ENCODE measurements around the gene SPRR5. TPM values are rescaled to one million over a fixed set of nuclear protein-coding genes. Genes with fewer than 3 reads are reported as not detected.

Gene SPRR5, protein sequence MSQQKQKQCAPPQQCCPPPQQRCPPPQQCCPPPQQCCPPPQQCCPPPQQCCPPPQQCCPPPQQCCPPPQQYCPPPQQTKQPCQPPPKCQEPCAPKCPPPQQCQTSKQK
- not detected in 2 replicates for total RNA-seq

- Mint-ChIP-seq H3K4me3 (no peak within 1 kb of the TSS), H3K27ac (no peak within 1 kb of the TSS), H3K4me1 (ENCODE audit: low read depth) (no peaks in the 10 kb centered on the region), H3K9me3 (no peaks in the 10 kb centered on the region), H3K27me3 (ENCODE audit: insufficient read depth) (peaks cover 7% of the 10 kb centered on the region), H3K36me3 (ENCODE audit: low read depth) (no peaks in the 10 kb centered on the region)
- DNase-seq (ENCODE audit: low spot score): no peak
- intact Hi-C loops (cut with micrococcal nuclease): no loop called here
Observed at GRCh38 chr1:152946651-152947256, at the start of gene SPRR5. Gene SPRR5 (plus strand): TSS chr1:152947206. CDS start chr1:152948555, 1,349 bp downstream.

DNA sequence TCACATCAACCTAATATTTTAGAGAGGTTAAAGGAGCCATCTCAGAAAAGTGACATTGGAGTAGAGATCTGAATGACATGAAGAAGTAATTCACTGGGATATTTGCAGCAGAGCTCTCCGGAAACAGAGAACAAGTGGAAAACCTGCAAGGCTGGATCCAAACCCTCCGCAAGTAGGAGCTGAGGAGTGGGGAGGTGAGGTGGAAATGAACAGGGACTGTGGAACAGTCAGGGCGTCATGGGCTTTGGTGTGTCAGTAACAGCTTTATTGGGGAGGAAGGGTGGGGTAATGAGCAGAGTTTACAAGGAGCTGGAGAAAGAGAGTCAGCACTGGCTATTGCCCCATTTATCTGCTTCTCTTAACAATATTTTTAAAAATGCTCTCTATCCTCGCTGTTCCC is 48.0 kb upstream of the SPRR5 start:
- no peaks in the 10 kb centered on the region for H3K4me1 Mint-ChIP-seq (ENCODE audit: low read depth)

GRCh38 chr1:152899883-152900282 is 47.1 kb upstream of the SPRR5 start:
- Mint-ChIP-seq H3K9me3 (no peaks in the 10 kb centered on the region), H3K36me3 (ENCODE audit: low read depth) (no peaks in the 10 kb centered on the region), H3K27ac (no peak overlapping the region), H3K4me3 (no peak overlapping the region), H3K27me3 (ENCODE audit: insufficient read depth) (peaks cover 10% of the 10 kb centered on the region), H3K4me1 (ENCODE audit: low read depth) (no peaks in the 10 kb centered on the region)
- DNase-seq (ENCODE audit: low spot score): no peak
- intact Hi-C loops (cut with micrococcal nuclease): no loop called here

More for the DNA sequence above, 48.0 kb upstream of the SPRR5 start:
- H3K36me3 Mint-ChIP-seq (ENCODE audit: low read depth): no peaks in the 10 kb centered on the region
- DNase-seq (ENCODE audit: low spot score): no peak
- intact Hi-C loops (cut with micrococcal nuclease): no loop called here
- no peak overlapping the region for H3K4me3 Mint-ChIP-seq
- no peaks in the 10 kb centered on the region for H3K9me3 Mint-ChIP-seq
- H3K27me3 Mint-ChIP-seq (ENCODE audit: insufficient read depth): peaks cover 15% of the 10 kb centered on the region
- no peak overlapping the region for H3K27ac Mint-ChIP-seq

DNA sequence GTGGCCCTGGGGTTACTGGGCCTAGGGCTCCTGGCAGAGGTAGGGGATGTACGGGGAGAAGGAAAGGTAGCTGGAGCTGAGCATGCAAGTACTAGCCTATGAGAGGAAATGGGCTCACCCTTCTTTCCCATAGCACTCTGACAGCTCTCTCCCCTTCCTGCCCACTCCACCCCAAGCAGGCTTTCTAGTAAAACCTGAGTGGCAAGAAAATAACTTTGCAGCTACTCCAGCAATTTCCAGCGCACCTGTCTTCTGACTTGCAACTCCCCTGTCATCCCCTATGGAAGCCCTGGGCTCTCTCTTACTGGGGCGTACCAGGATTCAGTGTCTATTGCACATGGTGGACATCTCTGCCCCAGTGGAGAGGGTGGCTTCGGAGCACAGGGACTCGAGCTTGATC is 45.4 kb upstream of the SPRR5 start:
- peaks cover 10% of the 10 kb centered on the region for H3K27me3 Mint-ChIP-seq (ENCODE audit: insufficient read depth)
- H3K9me3 Mint-ChIP-seq: no peaks in the 10 kb centered on the region
- intact Hi-C loops (cut with micrococcal nuclease): no loop called here
- H3K36me3 Mint-ChIP-seq (ENCODE audit: low read depth): no peaks in the 10 kb centered on the region
- H3K27ac Mint-ChIP-seq: no peak overlapping the region
- no peaks in the 10 kb centered on the region for H3K4me1 Mint-ChIP-seq (ENCODE audit: low read depth)
- H3K4me3 Mint-ChIP-seq: no peak overlapping the region
- no peak for DNase-seq (ENCODE audit: low spot score)

DNA sequence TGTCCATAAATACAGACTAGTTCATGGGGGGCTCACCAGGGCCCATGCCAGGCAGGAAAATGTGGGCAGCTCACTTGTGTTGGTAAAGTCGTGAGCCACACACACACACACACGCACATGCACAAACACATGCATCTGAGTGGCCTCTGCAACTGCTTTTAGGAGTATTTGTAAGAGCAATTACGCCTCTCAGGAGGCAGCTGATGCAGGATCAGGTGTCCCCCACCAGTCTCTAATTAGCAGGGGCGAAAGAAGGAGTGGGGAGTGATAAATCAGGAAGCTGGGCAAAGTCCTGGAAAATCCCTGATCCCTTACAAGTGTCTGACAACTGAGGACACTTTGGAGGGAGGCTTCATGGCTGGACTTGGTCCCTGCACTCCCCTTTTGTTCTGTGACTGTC is 44.4 kb upstream of the SPRR5 start:
- Mint-ChIP-seq H3K9me3 (no peaks in the 10 kb centered on the region), H3K4me1 (ENCODE audit: low read depth) (no peaks in the 10 kb centered on the region), H3K36me3 (ENCODE audit: low read depth) (no peaks in the 10 kb centered on the region), H3K4me3 (no peak overlapping the region), H3K27me3 (ENCODE audit: insufficient read depth) (peaks cover 7% of the 10 kb centered on the region), H3K27ac (no peak overlapping the region)
- no peak for DNase-seq (ENCODE audit: low spot score)
- intact Hi-C loops (cut with micrococcal nuclease): no loop called here

GRCh38 chr1:152904688-152905440 is 42.1 kb upstream of the SPRR5 start:
- intact Hi-C loops (cut with micrococcal nuclease): no loop called here
- Mint-ChIP-seq H3K27me3 (ENCODE audit: insufficient read depth) (peaks cover 1% of the 10 kb centered on the region), H3K4me1 (ENCODE audit: low read depth) (no peaks in the 10 kb centered on the region), H3K27ac (no peak overlapping the region), H3K4me3 (no peak overlapping the region), H3K9me3 (no peaks in the 10 kb centered on the region), H3K36me3 (ENCODE audit: low read depth) (no peaks in the 10 kb centered on the region)
- no peak for DNase-seq (ENCODE audit: low spot score)

GRCh38 chr1:152906023-152906565 is 40.9 kb upstream of the SPRR5 start:
- intact Hi-C loops (cut with micrococcal nuclease): no loop called here
- Mint-ChIP-seq H3K36me3 (ENCODE audit: low read depth) (no peaks in the 10 kb centered on the region), H3K27me3 (ENCODE audit: insufficient read depth) (no peaks in the 10 kb centered on the region), H3K4me1 (ENCODE audit: low read depth) (no peaks in the 10 kb centered on the region), H3K9me3 (no peaks in the 10 kb centered on the region), H3K27ac (no peak overlapping the region), H3K4me3 (no peak overlapping the region)
- DNase-seq (ENCODE audit: low spot score): no peak

DNA sequence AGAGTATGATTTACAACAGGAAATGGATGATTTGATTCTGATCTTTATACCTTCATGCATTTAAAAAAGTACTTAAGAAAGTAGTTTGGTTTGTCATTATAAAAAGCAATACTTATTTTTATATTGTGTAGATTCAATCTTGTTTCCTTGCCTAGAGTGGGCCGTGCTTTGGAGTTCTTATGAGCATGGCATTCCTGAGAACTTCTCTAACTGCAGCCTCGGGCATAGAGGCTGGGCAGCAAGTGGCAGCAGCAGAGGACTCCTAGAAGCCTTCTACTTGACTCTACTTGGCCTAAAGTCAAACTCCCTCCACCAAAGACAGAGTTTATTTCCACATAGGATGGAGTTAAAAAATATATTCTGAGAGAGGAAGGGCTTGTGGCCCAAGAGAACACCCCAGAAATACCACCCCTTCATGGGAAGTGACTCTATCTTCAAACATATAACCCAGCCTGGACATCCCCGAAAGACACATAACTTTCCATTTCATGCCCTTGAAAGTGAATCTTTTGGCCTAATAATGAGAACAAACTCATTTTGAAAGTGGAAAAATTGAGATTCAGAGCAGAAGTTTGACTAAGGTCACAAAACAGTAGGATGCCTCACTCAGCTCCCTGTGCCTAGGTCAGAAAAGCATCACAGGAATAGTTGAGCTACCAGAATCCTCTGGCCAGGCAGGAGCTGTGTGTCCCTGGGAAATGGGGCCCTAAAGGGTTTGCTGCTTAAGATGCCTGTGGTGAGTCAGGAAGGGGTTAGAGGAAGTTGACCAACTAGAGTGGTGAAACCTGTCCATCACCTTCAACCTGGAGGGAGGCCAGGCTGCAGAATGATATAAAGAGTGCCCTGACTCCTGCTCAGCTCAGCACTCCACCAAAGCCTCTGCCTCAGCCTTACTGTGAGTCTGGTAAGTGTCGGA is 39.1 kb upstream of the SPRR5 start, which contains the start of gene IVL:
Gene IVL, plus strand, starts transcription at position 861 of the 916 bp plus-strand sequence. CDS start 1,252 bp downstream, outside the sequence.
- H3K27me3 Mint-ChIP-seq (ENCODE audit: insufficient read depth): peaks cover 4% of the 10 kb centered on the region
- H3K4me1 Mint-ChIP-seq (ENCODE audit: low read depth): no peaks in the 10 kb centered on the region
- intact Hi-C loops (cut with micrococcal nuclease): no loop called here
- H3K4me3 Mint-ChIP-seq: no peak within 1 kb of the TSS
- DNase-seq (ENCODE audit: low spot score): no peak
- H3K36me3 Mint-ChIP-seq (ENCODE audit: low read depth): no peaks in the 10 kb centered on the region
- no peak within 1 kb of the TSS for H3K27ac Mint-ChIP-seq
- H3K9me3 Mint-ChIP-seq: no peaks in the 10 kb centered on the region

- Mint-ChIP-seq H3K36me3 (ENCODE audit: low read depth) (no peaks in the 10 kb centered on the region), H3K4me1 (ENCODE audit: low read depth) (no peaks in the 10 kb centered on the region), H3K4me3 (no peak overlapping the region), H3K27ac (no peak overlapping the region), H3K27me3 (ENCODE audit: insufficient read depth) (peaks cover 6% of the 10 kb centered on the region), H3K9me3 (no peaks in the 10 kb centered on the region)
- intact Hi-C loops (cut with micrococcal nuclease): no loop called here
- DNase-seq (ENCODE audit: low spot score): no peak
Observed at GRCh38 chr1:152909206-152909605, 37.8 kb upstream of the SPRR5 start.

DNA sequence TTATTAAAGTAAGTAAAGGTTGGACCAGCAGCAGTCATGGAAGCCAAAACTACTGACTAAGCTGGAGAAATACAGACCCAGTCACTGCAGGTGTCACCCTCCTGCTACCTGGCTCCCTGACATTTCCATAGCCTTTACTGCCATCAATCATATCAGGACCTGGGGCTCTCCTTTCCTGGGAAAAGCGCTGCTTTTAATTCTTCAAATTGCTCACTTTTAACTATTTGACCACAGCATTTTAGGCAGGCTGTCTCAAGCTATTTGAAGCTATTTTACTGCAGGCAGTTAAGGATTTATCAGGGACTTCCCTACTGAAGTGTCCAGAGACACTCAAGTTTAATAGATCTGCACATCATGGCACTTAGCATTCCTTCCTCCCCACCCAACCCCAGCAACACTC is 34.5 kb upstream of the SPRR5 start:
- no peaks in the 10 kb centered on the region for H3K36me3 Mint-ChIP-seq (ENCODE audit: low read depth)

GRCh38 chr1:152912900-152913299 is 34.1 kb upstream of the SPRR5 start:
- Mint-ChIP-seq H3K36me3 (ENCODE audit: low read depth) (no peaks in the 10 kb centered on the region), H3K4me3 (no peak overlapping the region), H3K4me1 (ENCODE audit: low read depth) (no peaks in the 10 kb centered on the region), H3K27me3 (ENCODE audit: insufficient read depth) (peaks cover 12% of the 10 kb centered on the region), H3K27ac (no peak overlapping the region), H3K9me3 (no peaks in the 10 kb centered on the region)
- intact Hi-C loops (cut with micrococcal nuclease): no loop called here
- DNase-seq (ENCODE audit: low spot score): no peak

More for the DNA sequence above, 34.5 kb upstream of the SPRR5 start:
- Mint-ChIP-seq H3K4me3 (no peak overlapping the region), H3K27me3 (ENCODE audit: insufficient read depth) (peaks cover 12% of the 10 kb centered on the region), H3K9me3 (no peaks in the 10 kb centered on the region), H3K27ac (no peak overlapping the region), H3K4me1 (ENCODE audit: low read depth) (no peaks in the 10 kb centered on the region)
- DNase-seq (ENCODE audit: low spot score): no peak
- intact Hi-C loops (cut with micrococcal nuclease): no loop called here

DNA sequence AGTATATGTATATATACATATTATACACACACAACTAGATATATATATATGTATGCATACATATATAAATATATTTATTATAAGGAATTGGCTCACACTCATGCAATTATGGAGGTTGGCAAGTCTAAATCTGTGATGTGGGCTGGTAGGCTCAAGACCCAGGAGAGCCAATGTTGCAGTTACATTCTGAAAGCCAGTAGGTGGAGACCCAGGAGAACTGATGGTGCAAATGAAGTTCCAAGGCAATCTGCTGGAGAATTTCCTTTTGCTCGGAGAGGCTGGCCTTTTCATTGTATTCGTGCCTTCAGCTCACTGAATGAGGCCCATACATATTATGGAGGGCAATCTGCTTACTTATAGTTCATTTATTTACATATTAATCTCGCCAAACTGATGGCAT is 29.2 kb upstream of the SPRR5 start:
- no peaks in the 10 kb centered on the region for H3K36me3 Mint-ChIP-seq (ENCODE audit: low read depth)

More for the DNA sequence above, 29.2 kb upstream of the SPRR5 start:
- Mint-ChIP-seq H3K9me3 (no peaks in the 10 kb centered on the region), H3K27me3 (ENCODE audit: insufficient read depth) (peaks cover 10% of the 10 kb centered on the region), H3K27ac (no peak overlapping the region), H3K4me1 (ENCODE audit: low read depth) (no peaks in the 10 kb centered on the region), H3K4me3 (no peak overlapping the region)
- no peak for DNase-seq (ENCODE audit: low spot score)
- intact Hi-C loops (cut with micrococcal nuclease): no loop called here
